SH-SY5Y (cell line): ENCODE results near the gene ARHGAP15.
A peak's percentile ranks its signal among the peaks of the same experiment; 100 is the strongest.

Experiments used
- GATA2 ChIP-seq: IDR thresholded peaks from 2 replicates; pipeline ENCODE4 v1.6.1; 2011; ENCODE audit warnings: mild to moderate bottlenecking, low read depth, low read length
- GATA3 ChIP-seq: IDR thresholded peaks from 2 replicates; pipeline ENCODE4 v1.6.1; 2011; ENCODE audit warnings: low read depth, mild to moderate bottlenecking, low read length, moderate library complexity

- TF ChIP-seq GATA2: peak; percentile 83
- peak; percentile 64; the same call in 1 of the 2 replicates for TF ChIP-seq GATA3
Observed at GRCh38 chr2:143694335-143694734, 565.1 kb downstream of the ARHGAP15 start.
